Vagina (tissue), 2 donors: ENCODE data around the gene UBQLN2. TPM values are rescaled to one million over a fixed set of nuclear protein-coding genes. Genes with fewer than 3 reads are reported as not detected.
"Not testable (repeated sequence)": the region's sequence is repeated elsewhere in the genome, so short reads cannot be mapped to it uniquely, and the experiment has no call there.

Experiments used
- DNase-seq, 2 donors: peaks; one replicate each; pipeline ENCODE4 v3.0.0-alpha.2; 2017; ENCODE audit errors: extremely low spot score in 2 of 2
- H3K27ac ChIP-seq: fragments of 200-600 bp; sonication (generic); one replicate; pipeline ENCODE4 v1.5.1; 2019
- H3K27me3 ChIP-seq: fragments of 200-600 bp; sonication (generic); one replicate; pipeline ENCODE4 v1.5.1; 2019
- H3K36me3 ChIP-seq, 2 donors: fragments of 200-600 bp; sonication (generic); one replicate each; pipeline ENCODE4 v1.5.1; 2017 to 2019
- H3K4me1 ChIP-seq: fragments of 200-600 bp; sonication (generic); one replicate; pipeline ENCODE4 v1.5.1; 2019
- H3K4me3 ChIP-seq, 2 donors: fragments of 200-600 bp; sonication (generic); 1 replicate in 1 of 2; 2 replicates in 1 of 2; pipeline ENCODE4 v1.5.1; 2016 to 2019
- H3K9me3 ChIP-seq: fragments of 200-600 bp; sonication (generic); one replicate; pipeline ENCODE4 v1.5.1; 2019
- POLR2A ChIP-seq, 2 donors: fragments of 450-650 bp; IDR thresholded peaks; one replicate each; pipeline ENCODE4 v1.6.1; 2017; ENCODE audit warnings: antibody characterized with exemption in 2 of 2, mild to moderate bottlenecking in 2 of 2, moderate library complexity in 2 of 2
- POLR2AphosphoS5 ChIP-seq, 2 donors: sonication (generic); formaldehyde crosslinking; IDR thresholded peaks; one replicate each; pipeline ENCODE4 v1.9.0; 2017; ENCODE audit warnings: antibody characterized with exemption in 2 of 2, mild to moderate bottlenecking in 2 of 2, low read depth in 1 of 2; ENCODE audit not compliant: insufficient read depth in 1 of 2
- intact Hi-C: fragments of 100-400 bp; cut with DNase I; formaldehyde crosslinking; loops from one replicate; pipeline ENCODE4 v1.15.1; 2023
- total RNA-seq: library from RNA; depleted of rRNA; stranded (reverse); fragments of >200 nt; gene quantifications from one replicate; pipeline ENCODE4 v1.2.3, GENCODE V29; 2016
- TF ChIP-seq, protein P1 (sequence below), 3 experiments: fragments of 450-650 bp in 2 of 3; fragments of 200-600 bp in 1 of 3; sonication (generic) in 1 of 3; IDR thresholded peaks; one replicate each; pipeline ENCODE4 v1.5.1; 2017 to 2019; ENCODE audit warnings: antibody characterized with exemption in 3 of 3, mild to moderate bottlenecking in 2 of 3, moderate library complexity in 2 of 3

UBQLN2 gene
- total RNA-seq, 1 donor from 2014 or later: 26.8 TPM

GRCh38 chrX:56569378-56570057 lies 6.1 kb downstream of the UBQLN2 start:
- peaks cover 13% of the 10 kb centered on the region for H3K4me1 ChIP-seq
- intact Hi-C loops: no loop called here
- no peaks in the 10 kb centered on the region for H3K9me3 ChIP-seq
- TF ChIP-seq, protein P1, sequence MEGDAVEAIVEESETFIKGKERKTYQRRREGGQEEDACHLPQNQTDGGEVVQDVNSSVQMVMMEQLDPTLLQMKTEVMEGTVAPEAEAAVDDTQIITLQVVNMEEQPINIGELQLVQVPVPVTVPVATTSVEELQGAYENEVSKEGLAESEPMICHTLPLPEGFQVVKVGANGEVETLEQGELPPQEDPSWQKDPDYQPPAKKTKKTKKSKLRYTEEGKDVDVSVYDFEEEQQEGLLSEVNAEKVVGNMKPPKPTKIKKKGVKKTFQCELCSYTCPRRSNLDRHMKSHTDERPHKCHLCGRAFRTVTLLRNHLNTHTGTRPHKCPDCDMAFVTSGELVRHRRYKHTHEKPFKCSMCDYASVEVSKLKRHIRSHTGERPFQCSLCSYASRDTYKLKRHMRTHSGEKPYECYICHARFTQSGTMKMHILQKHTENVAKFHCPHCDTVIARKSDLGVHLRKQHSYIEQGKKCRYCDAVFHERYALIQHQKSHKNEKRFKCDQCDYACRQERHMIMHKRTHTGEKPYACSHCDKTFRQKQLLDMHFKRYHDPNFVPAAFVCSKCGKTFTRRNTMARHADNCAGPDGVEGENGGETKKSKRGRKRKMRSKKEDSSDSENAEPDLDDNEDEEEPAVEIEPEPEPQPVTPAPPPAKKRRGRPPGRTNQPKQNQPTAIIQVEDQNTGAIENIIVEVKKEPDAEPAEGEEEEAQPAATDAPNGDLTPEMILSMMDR (IDR thresholded peaks at IDR 0.05): no peak
- TF ChIP-seq POLR2AphosphoS5 (IDR thresholded peaks at IDR 0.05; ENCODE audit: insufficient read depth in 1 of 2, low read depth in 1 of 2): no peak
- no peak for TF ChIP-seq POLR2A (IDR thresholded peaks at IDR 0.05)
- no peak for DNase-seq
- no peaks in the 10 kb centered on the region for H3K36me3 ChIP-seq
- no peak overlapping the region for H3K4me3 ChIP-seq
- no peak overlapping the region for H3K27ac ChIP-seq
- H3K27me3 ChIP-seq: no peaks in the 10 kb centered on the region

- DNase-seq: no peak
- no peak overlapping the region for H3K4me3 ChIP-seq
- no peaks in the 10 kb centered on the region for H3K27me3 ChIP-seq
- no peaks in the 10 kb centered on the region for H3K36me3 ChIP-seq
- TF ChIP-seq POLR2A (IDR thresholded peaks at IDR 0.05) (no peak), POLR2AphosphoS5 (IDR thresholded peaks at IDR 0.05; ENCODE audit: insufficient read depth in 1 of 2, low read depth in 1 of 2) (no peak)
- TF ChIP-seq, protein P1 (IDR thresholded peaks at IDR 0.05): no peak
- H3K4me1 ChIP-seq: no peaks in the 10 kb centered on the region
- intact Hi-C loops: no loop called here
- H3K27ac ChIP-seq: no peak overlapping the region
- H3K9me3 ChIP-seq: no peaks in the 10 kb centered on the region
Observed at GRCh38 chrX:56572975-56573374, 9.5 kb downstream of the UBQLN2 start.

GRCh38 chrX:56574861-56575260 lies 11.4 kb downstream of the UBQLN2 start:
- Histone ChIP-seq H3K4me3 (no peak overlapping the region), H3K27ac (no peak overlapping the region), H3K36me3 (no peaks in the 10 kb centered on the region), H3K4me1 (no peaks in the 10 kb centered on the region), H3K27me3 (no peaks in the 10 kb centered on the region), H3K9me3 (no peaks in the 10 kb centered on the region)
- no peak for TF ChIP-seq POLR2AphosphoS5 (IDR thresholded peaks at IDR 0.05; ENCODE audit: insufficient read depth in 1 of 2, low read depth in 1 of 2)
- TF ChIP-seq POLR2A (IDR thresholded peaks at IDR 0.05): no peak
- TF ChIP-seq, protein P1 (IDR thresholded peaks at IDR 0.05): no peak
- intact Hi-C loops: no loop called here
- no peak for DNase-seq

- DNase-seq: no peak
- TF ChIP-seq POLR2AphosphoS5 (IDR thresholded peaks at IDR 0.05; ENCODE audit: insufficient read depth in 1 of 2, low read depth in 1 of 2) (no peak), POLR2A (IDR thresholded peaks at IDR 0.05) (no peak)
- TF ChIP-seq, protein P1 (IDR thresholded peaks at IDR 0.05): no peak
- Histone ChIP-seq H3K27ac (no peak overlapping the region), H3K27me3 (no peaks in the 10 kb centered on the region), H3K9me3 (no peaks in the 10 kb centered on the region), H3K4me3 (no peak overlapping the region), H3K36me3 (no peaks in the 10 kb centered on the region), H3K4me1 (no peaks in the 10 kb centered on the region)
- intact Hi-C loops: no loop called here
Observed at GRCh38 chrX:56576721-56577120, 13.3 kb downstream of the UBQLN2 start.

DNA sequence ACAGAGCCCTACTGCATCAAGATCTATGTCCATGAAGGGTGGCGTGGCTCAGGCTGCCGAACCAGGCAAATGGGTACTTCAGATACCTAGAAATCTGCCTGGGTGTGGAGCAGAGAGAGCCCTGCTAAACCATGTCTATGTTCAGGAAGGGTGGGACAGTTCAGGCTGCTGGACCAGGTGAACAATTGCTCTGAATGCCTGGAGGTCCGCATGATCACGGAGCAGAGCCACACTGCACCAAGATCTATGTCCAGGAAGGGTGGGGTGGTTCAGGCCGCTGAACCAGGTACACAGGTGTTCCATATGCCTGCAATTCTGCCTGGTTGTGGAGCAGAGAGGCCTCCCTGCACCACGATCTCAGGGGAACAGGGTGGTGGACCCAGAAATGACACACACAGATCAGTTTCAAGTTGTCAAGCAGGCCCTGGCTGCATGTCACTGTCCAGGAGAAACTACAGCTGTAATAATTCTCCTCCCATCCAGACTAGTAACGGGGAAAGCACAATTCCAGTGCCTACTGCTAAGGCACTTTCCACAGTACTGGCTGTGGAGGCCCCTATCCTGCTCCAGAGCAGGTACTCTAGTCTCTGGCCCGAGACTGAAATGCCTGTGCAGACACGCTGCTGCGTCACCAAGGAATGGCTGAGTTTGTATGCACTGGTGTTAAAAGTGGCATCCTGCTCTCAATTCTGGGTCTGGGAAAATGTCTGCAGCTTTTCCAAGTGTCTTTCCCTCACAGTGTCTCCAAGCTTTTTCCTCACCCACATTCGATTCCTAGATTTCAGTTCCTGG lies 25.2 kb downstream of the UBQLN2 start:
- TF ChIP-seq POLR2A (IDR thresholded peaks at IDR 0.05): no peak
- TF ChIP-seq, protein P1 (IDR thresholded peaks at IDR 0.05): no peak
- no peak for TF ChIP-seq POLR2AphosphoS5 (IDR thresholded peaks at IDR 0.05; ENCODE audit: insufficient read depth in 1 of 2, low read depth in 1 of 2)
- intact Hi-C loops: no loop called here
- Histone ChIP-seq H3K27ac (no peak overlapping the region), H3K9me3 (no peaks in the 10 kb centered on the region), H3K4me1 (no peaks in the 10 kb centered on the region), H3K4me3 (no peak overlapping the region), H3K27me3 (no peaks in the 10 kb centered on the region), H3K36me3 (no peaks in the 10 kb centered on the region)
- DNase-seq: no peak

GRCh38 chrX:56591830-56592229 lies 28.4 kb downstream of the UBQLN2 start:
- H3K27me3 ChIP-seq, H3K27ac ChIP-seq, H3K9me3 ChIP-seq, intact Hi-C loops, H3K4me3 ChIP-seq, H3K36me3 ChIP-seq, DNase-seq, H3K4me1 ChIP-seq: not testable (repeated sequence)
